ENCODE results near the gene LY6G5B.

The LY6G5B gene

DNA sequence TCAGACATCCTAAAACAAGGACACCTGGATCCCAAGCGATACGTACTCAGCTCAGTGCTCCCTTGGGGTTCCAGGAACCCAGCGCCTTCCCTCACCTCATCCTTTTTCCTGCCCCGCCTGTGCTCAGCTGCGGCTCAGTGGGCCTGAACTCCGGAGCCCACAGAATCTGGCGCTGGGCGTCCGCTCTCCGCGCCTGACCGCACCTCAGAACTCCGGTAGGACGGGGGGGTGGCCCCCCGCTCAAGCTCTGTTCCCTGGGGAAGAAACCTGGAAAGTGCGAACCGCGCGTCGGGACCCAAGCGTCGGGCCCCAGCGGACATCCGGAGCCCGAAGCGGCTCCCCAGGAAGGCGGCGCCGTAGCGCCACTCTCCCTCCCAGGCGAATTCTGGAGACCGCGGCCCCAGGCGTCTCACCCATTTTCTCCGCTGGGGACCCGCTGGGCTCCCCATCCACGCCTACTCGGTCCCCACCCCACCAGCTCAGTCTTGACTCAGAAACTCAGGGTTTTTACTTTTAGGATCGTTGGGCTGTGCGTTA, 11.4 kb downstream of the LY6G5B start:
- TF ChIP-seq, protein P1, sequence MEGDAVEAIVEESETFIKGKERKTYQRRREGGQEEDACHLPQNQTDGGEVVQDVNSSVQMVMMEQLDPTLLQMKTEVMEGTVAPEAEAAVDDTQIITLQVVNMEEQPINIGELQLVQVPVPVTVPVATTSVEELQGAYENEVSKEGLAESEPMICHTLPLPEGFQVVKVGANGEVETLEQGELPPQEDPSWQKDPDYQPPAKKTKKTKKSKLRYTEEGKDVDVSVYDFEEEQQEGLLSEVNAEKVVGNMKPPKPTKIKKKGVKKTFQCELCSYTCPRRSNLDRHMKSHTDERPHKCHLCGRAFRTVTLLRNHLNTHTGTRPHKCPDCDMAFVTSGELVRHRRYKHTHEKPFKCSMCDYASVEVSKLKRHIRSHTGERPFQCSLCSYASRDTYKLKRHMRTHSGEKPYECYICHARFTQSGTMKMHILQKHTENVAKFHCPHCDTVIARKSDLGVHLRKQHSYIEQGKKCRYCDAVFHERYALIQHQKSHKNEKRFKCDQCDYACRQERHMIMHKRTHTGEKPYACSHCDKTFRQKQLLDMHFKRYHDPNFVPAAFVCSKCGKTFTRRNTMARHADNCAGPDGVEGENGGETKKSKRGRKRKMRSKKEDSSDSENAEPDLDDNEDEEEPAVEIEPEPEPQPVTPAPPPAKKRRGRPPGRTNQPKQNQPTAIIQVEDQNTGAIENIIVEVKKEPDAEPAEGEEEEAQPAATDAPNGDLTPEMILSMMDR (IDR thresholded peaks at IDR 0.05; ENCODE audit: unreplicated experiment in 3 of 3) = no peak
- peaks cover 26% of the 10 kb centered on the region for H3K4me1 Mint-ChIP-seq
- peak overlapping the region; percentile 82 to 83 (median 83) for H3K4me3 Mint-ChIP-seq
- H3K36me3 Mint-ChIP-seq (ENCODE audit: low read depth) = peaks cover 13% of the 10 kb centered on the region
- no peaks in the 10 kb centered on the region for H3K27me3 Mint-ChIP-seq (ENCODE audit: low read depth)
- no peaks in the 10 kb centered on the region for H3K9me3 Mint-ChIP-seq
- H3K27ac Mint-ChIP-seq = peak overlapping the region; percentile 65 to 75 (median 73)

DNA sequence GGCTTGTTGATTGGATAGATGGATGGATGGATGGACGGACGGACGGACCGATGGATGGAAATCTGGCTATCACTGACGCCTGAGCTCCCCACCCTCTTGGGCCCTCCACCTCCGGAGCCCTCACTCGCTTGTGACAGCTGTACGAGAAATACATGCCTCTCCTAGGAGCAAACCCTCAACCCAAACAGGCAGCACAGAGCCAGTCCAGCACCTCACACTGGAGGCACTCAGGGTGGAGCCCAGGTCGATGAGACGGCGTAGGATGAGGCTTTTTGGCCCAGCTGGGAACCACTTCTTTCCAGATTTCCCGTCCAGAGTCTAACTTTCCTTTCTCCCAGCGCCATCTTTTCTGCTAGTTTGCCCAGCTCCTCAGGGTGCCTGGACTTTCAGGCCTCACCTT, 13.8 kb downstream of the LY6G5B start:
- no peaks in the 10 kb centered on the region for H3K9me3 Mint-ChIP-seq

DNA sequence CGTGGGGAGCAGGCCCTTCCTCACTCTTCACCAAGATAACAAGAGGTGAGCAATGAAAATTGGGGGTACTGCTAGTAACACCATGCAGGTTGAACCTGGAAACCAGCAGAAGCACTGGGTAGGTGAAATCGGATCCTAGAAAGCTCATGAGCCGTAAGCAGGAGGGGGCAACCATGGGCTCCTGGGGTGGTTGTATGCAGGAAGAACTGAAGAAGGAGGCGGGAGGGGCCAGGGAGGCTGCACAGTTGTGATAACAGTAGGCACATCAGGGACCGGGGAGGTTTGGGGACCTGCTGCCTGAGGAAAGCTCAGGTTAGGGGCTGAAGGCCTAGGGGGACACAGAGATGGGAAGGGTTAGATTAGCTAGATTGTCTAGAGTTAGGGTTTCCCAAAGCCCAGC, 16.7 kb downstream of the LY6G5B start:
- no peak overlapping the region for H3K4me3 Mint-ChIP-seq
- TF ChIP-seq, protein P1 (IDR thresholded peaks at IDR 0.05; ENCODE audit: unreplicated experiment in 3 of 3) = no peak
- no peak overlapping the region for H3K27ac Mint-ChIP-seq
- peaks cover 46% of the 10 kb centered on the region for H3K36me3 Mint-ChIP-seq (ENCODE audit: low read depth)
- no peaks in the 10 kb centered on the region for H3K27me3 Mint-ChIP-seq (ENCODE audit: low read depth)
- peaks cover 21% of the 10 kb centered on the region for H3K4me1 Mint-ChIP-seq
- H3K9me3 Mint-ChIP-seq = no peaks in the 10 kb centered on the region

More for the DNA sequence above, 13.8 kb downstream of the LY6G5B start:
- TF ChIP-seq, protein P1 (IDR thresholded peaks at IDR 0.05; ENCODE audit: unreplicated experiment in 3 of 3) = no peak
- Mint-ChIP-seq H3K4me1 (peaks cover 33% of the 10 kb centered on the region), H3K36me3 (ENCODE audit: low read depth) (peaks cover 31% of the 10 kb centered on the region), H3K4me3 (peak overlapping the region; percentile 79 to 83 (median 80)), H3K27me3 (ENCODE audit: low read depth) (no peaks in the 10 kb centered on the region), H3K27ac (peak overlapping the region; percentile 31 to 69 (median 48))

DNA sequence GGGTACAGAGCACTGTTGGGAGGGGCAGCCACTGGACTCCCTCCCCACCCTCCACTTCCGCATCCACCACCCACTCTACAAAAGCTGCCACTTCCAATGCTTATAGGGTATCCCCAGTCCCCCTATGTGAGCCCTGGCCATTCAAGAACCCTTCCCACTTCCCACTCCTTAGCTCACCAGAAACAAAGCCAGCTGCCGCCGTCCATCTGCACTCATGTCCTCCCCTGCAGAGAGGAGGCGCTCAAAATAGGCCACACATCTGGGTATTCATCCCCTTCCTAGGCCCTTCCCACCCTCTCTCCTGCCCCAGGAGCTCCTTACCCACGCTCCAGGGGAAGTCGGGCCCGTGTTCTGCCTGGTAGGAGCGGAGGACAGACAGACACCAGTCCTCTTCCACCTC, 17.5 kb downstream of the LY6G5B start:
- Mint-ChIP-seq H3K27ac (peak overlapping the region in 1 of 3 experiments; percentile 37), H3K27me3 (ENCODE audit: low read depth) (no peaks in the 10 kb centered on the region), H3K4me1 (peaks cover 18% of the 10 kb centered on the region), H3K36me3 (ENCODE audit: low read depth) (peaks cover 52% of the 10 kb centered on the region), H3K9me3 (no peaks in the 10 kb centered on the region), H3K4me3 (no peak overlapping the region)
- TF ChIP-seq, protein P1 (IDR thresholded peaks at IDR 0.05; ENCODE audit: unreplicated experiment in 3 of 3) = no peak

DNA sequence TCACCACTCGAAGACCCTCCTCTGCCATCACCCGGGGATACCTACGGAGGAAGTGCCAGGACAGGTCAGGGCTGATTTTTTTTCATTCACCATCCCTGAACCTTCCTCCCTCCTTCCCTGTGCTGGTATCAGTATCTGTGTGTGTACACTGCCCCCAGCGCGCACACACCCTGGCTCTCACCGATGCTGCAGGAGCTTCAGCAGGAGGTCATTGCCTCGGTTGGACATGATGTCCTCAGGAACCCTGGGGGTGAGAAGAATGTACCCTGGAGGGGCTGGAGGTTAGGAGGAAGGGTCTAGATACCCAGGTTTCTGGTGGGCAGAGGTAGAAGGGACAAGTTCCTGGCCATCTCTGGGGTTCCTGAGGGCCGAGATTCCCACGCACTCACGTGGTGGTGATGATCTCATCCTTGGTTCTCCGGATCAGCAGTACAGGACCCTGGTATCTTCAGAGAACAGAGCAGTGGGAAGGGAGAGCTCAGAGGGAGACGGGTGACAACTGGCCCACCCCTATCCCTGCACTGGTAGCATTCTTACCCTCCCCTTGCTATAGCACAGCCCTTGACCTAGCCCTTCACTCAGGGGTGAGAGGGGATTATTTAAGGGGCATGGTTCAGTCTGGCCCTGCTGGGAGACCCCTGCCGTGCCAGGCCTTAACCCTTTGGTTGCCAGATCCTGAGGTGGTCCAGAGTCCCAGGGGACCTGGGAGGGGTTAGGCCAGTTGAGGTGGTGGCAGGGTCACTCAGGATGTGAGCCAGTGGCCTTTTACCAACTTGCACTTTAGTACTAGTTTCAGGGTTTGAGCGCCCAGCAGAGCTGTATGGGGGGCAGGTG, 18.3 kb downstream of the LY6G5B start:
- H3K27me3 Mint-ChIP-seq (ENCODE audit: low read depth) = no peaks in the 10 kb centered on the region

More for the DNA sequence above, 18.3 kb downstream of the LY6G5B start:
- TF ChIP-seq, protein P1 (IDR thresholded peaks at IDR 0.05; ENCODE audit: unreplicated experiment in 3 of 3) = no peak
- Mint-ChIP-seq H3K4me1 (peaks cover 17% of the 10 kb centered on the region), H3K9me3 (no peaks in the 10 kb centered on the region), H3K36me3 (ENCODE audit: low read depth) (peaks cover 59% of the 10 kb centered on the region), H3K4me3 (no peak overlapping the region), H3K27ac (no peak overlapping the region)
